Peyer's patch (tissue), 4 donors: ENCODE measurements around the gene RPS8.
"Not testable (repeated sequence)": the region's sequence is repeated elsewhere in the genome, so short reads cannot be mapped to it uniquely, and the experiment has no call there.

Experiments
- POLR2A ChIP-seq, 2 donors: fragments of 450-650 bp; IDR thresholded peaks; one replicate each; pipeline ENCODE4 v1.5.1; 2017; ENCODE audit warnings: antibody characterized with exemption in 2 of 2, mild to moderate bottlenecking in 2 of 2, moderate library complexity in 2 of 2
- TF ChIP-seq, protein P1 (sequence below), 6 experiments: fragments of 450-650 bp in 4 of 6; fragments of 200-600 bp in 2 of 6; sonication (generic) in 1 of 6; IDR thresholded peaks; one replicate each; pipeline ENCODE4 v1.5.1; 2017 to 2019; ENCODE audit warnings: antibody characterized with exemption in 6 of 6, mild to moderate bottlenecking in 3 of 6, moderate library complexity in 1 of 6

DNA sequence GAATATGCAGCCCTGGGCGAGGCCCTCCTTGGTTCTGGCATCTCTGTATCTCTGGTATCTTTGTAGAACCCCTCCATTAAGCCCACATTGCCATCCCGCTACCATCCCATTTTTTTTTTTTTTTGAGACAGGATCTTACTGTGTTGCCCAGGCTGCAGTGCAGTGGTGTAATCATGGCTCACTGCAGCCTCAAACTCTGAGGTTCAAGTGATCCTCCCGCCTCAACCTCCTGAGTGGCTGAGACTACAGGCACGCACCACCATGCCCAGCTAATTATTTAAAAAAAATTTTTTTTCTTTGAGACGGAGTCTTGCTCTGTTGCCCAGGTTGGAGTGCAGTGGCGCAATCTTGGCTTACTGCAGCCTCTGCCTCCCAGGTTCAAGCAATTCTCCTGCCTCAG, 49.1 kb downstream of the RPS8 start:
- not testable (repeated sequence) for TF ChIP-seq POLR2A (IDR thresholded peaks at IDR 0.05)
- TF ChIP-seq, protein P1, sequence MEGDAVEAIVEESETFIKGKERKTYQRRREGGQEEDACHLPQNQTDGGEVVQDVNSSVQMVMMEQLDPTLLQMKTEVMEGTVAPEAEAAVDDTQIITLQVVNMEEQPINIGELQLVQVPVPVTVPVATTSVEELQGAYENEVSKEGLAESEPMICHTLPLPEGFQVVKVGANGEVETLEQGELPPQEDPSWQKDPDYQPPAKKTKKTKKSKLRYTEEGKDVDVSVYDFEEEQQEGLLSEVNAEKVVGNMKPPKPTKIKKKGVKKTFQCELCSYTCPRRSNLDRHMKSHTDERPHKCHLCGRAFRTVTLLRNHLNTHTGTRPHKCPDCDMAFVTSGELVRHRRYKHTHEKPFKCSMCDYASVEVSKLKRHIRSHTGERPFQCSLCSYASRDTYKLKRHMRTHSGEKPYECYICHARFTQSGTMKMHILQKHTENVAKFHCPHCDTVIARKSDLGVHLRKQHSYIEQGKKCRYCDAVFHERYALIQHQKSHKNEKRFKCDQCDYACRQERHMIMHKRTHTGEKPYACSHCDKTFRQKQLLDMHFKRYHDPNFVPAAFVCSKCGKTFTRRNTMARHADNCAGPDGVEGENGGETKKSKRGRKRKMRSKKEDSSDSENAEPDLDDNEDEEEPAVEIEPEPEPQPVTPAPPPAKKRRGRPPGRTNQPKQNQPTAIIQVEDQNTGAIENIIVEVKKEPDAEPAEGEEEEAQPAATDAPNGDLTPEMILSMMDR (IDR thresholded peaks at IDR 0.05) = not testable (repeated sequence)
